Stomach (tissue), 9 donors: ENCODE measurements around the gene ASIC2. TPM values are rescaled to one million over a fixed set of nuclear protein-coding genes. Genes with fewer than 3 reads are reported as not detected.
"Not testable (repeated sequence)": the region's sequence is repeated elsewhere in the genome, so short reads cannot be mapped to it uniquely, and the experiment has no call there.

Experiments
- DNase-seq, 2 donors: peaks; one replicate each; pipeline versions ENCODE4 v3.0.0 to v3.0.0-alpha.2; 2013 to 2019
- H3K27ac ChIP-seq, 5 donors: fragments of 200-600 bp in 4 of 5; sonication (generic) in 4 of 5; one replicate each; pipeline ENCODE4 v1.5.1; 2013 to 2019; ENCODE audit warnings: mild to moderate bottlenecking in 1 of 5, moderate library complexity in 1 of 5
- H3K27me3 ChIP-seq, 3 donors: fragments of 200-600 bp; sonication (generic); one replicate each; pipeline ENCODE4 v1.5.1; 2017 to 2019; ENCODE audit warnings: mixed run types in 1 of 3
- H3K36me3 ChIP-seq, 4 donors: fragments of 200-600 bp; sonication (generic); 1 replicate in 3 of 4; 2 replicates in 1 of 4; pipeline ENCODE4 v1.5.1; 2016 to 2019
- H3K4me1 ChIP-seq, 4 donors: fragments of 200-600 bp; sonication (generic); one replicate each; pipeline ENCODE4 v1.5.1; 2016 to 2019
- H3K4me3 ChIP-seq, 4 donors: fragments of 200-600 bp; sonication (generic) in 3 of 4; one replicate each; pipeline ENCODE4 v1.5.1; 2016 to 2019; ENCODE audit warnings: mild to moderate bottlenecking in 1 of 4
- H3K9me3 ChIP-seq, 4 donors: fragments of 200-600 bp; sonication (generic); one replicate each; pipeline ENCODE4 v1.5.1; 2016 to 2019
- CTCF ChIP-seq, 7 experiments: fragments of 450-650 bp in 4 of 7; fragments of 200-600 bp in 3 of 7; sonication (generic) in 3 of 7; IDR thresholded peaks; one replicate each; pipeline ENCODE4 v1.5.1; 2016 to 2019; ENCODE audit warnings: antibody characterized with exemption in 7 of 7, control low read depth in 2 of 7, mild to moderate bottlenecking in 1 of 7
- EP300 ChIP-seq: sonication (generic); formaldehyde crosslinking; IDR thresholded peaks from one replicate; pipeline ENCODE4 v1.6.1; 2017; ENCODE audit warnings: antibody characterized with exemption
- POLR2A ChIP-seq, 4 donors: fragments of 450-650 bp; IDR thresholded peaks; one replicate each; pipeline ENCODE4 v1.6.1; 2016; ENCODE audit warnings: antibody characterized with exemption in 4 of 4, control low read depth in 2 of 4, mild to moderate bottlenecking in 1 of 4, moderate library complexity in 1 of 4
- POLR2AphosphoS5 ChIP-seq, 3 donors: sonication (generic); formaldehyde crosslinking; IDR thresholded peaks; one replicate each; pipeline ENCODE4 v1.6.1; 2016; ENCODE audit warnings: antibody characterized with exemption in 3 of 3
- WGBS, 5 donors: extraction: QIAGEN DNeasy Blood & Tissue Kit in 3 of 5; methylation state at CpG; one replicate each; pipeline versions ENCODE4 v1.1.5 to v1.1.7; 2013 to 2018; 5-methylcytosine and 5-hydroxymethylcytosine counted together
- intact Hi-C: fragments of 100-400 bp; cut with DNase I; formaldehyde crosslinking; loops from one replicate; pipeline ENCODE4 v1.15.1; 2023; ENCODE audit warnings: low total_unique reads
- polyA plus RNA-seq, 3 donors: library from polyadenylated mRNA; stranded (reverse); fragments of 200-250 nt; gene quantifications; one replicate each; pipeline ENCODE4 v1.2.3, GENCODE V29; 2013
- total RNA-seq, 5 donors: library from RNA; depleted of rRNA; stranded (reverse); fragments of >200 nt; gene quantifications; one replicate each; pipeline versions ENCODE4 v1.1.0 to v1.2.3, GENCODE V29; 2014 to 2016
- donor health status: healthy with polysubstance abuse.
- donor health status: Bipolar disorder and iron deficiency.
- donor health status: healthy.

ASIC2 gene
- total and polyA plus RNA-seq, 8 donors, result 0.13 to 0.18 TPM; not detected in 6

GRCh38 chr17:32985050-32985756 is 307.9 kb downstream of the ASIC2 start:
- DNase-seq, result no peak
- H3K27ac ChIP-seq, result no peak overlapping the region
- H3K27me3 ChIP-seq, result no peaks in the 10 kb centered on the region
- no peaks in the 10 kb centered on the region for H3K36me3 ChIP-seq
- peaks cover 8 to 25% (median 17%) of the 10 kb centered on the region in 4 donors for H3K9me3 ChIP-seq
- no peak overlapping the region for H3K4me3 ChIP-seq
- TF ChIP-seq CTCF (IDR thresholded peaks at IDR 0.05) (no peak), POLR2AphosphoS5 (IDR thresholded peaks at IDR 0.05) (no peak), EP300 (no peak), POLR2A (IDR thresholded peaks at IDR 0.05) (no peak)
- no peaks in the 10 kb centered on the region for H3K4me1 ChIP-seq
- intact Hi-C loops, result no loop called here
- WGBS, 5 donors, result 78 to 87% (median 81%) methylated on average over 4 of the region's 4 CpGs

GRCh38 chr17:32981611-32982010 is 311.5 kb downstream of the ASIC2 start:
- H3K9me3 ChIP-seq, result peaks cover 3 to 12% (median 10%) of the 10 kb centered on the region in 4 donors
- DNase-seq, H3K4me3 ChIP-seq, H3K27me3 ChIP-seq, intact Hi-C loops, H3K4me1 ChIP-seq, H3K27ac ChIP-seq, H3K36me3 ChIP-seq: not testable (repeated sequence)
- 66 to 100% (median 80%) methylated on average over 2 to 3 of the region's 3 CpGs for WGBS, 5 donors

GRCh38 chr17:32980230-32980629 is 312.9 kb downstream of the ASIC2 start:
- no peak overlapping the region for H3K4me3 ChIP-seq
- WGBS, 5 donors, result 74 to 90% (median 80%) methylated on average over 2 of the region's 2 CpGs
- H3K27me3 ChIP-seq, result no peaks in the 10 kb centered on the region
- TF ChIP-seq EP300, result no peak
- TF ChIP-seq CTCF (IDR thresholded peaks at IDR 0.05), result no peak
- no peak for TF ChIP-seq POLR2AphosphoS5 (IDR thresholded peaks at IDR 0.05)
- TF ChIP-seq POLR2A (IDR thresholded peaks at IDR 0.05), result no peak
- no peaks in the 10 kb centered on the region for H3K4me1 ChIP-seq
- no peaks in the 10 kb centered on the region for H3K36me3 ChIP-seq
- DNase-seq, result no peak
- intact Hi-C loops, result no loop called here
- H3K9me3 ChIP-seq, result peaks cover 3 to 12% (median 10%) of the 10 kb centered on the region in 4 donors
- no peak overlapping the region for H3K27ac ChIP-seq

- Histone ChIP-seq H3K27ac (no peak overlapping the region), H3K9me3 (peaks cover 2 to 6% (median 5%) of the 10 kb centered on the region in 4 donors), H3K4me1 (no peaks in the 10 kb centered on the region), H3K27me3 (no peaks in the 10 kb centered on the region), H3K4me3 (no peak overlapping the region), H3K36me3 (no peaks in the 10 kb centered on the region)
- intact Hi-C loops, result no loop called here
- no peak for DNase-seq
- 79 to 100% (median 95%) methylated on average over 1 of the region's 1 CpG for WGBS, 5 donors
- TF ChIP-seq EP300 (no peak), POLR2A (IDR thresholded peaks at IDR 0.05) (no peak), POLR2AphosphoS5 (IDR thresholded peaks at IDR 0.05) (no peak), CTCF (IDR thresholded peaks at IDR 0.05) (no peak)
Measured at GRCh38 chr17:32976605-32977004, 316.5 kb downstream of the ASIC2 start.

GRCh38 chr17:32976131-32976530 is 317.0 kb downstream of the ASIC2 start:
- Histone ChIP-seq H3K27me3 (no peaks in the 10 kb centered on the region), H3K36me3 (no peaks in the 10 kb centered on the region), H3K27ac (no peak overlapping the region), H3K4me1 (peaks cover 0 to 4% (median 1%) of the 10 kb centered on the region in 4 donors), H3K4me3 (no peak overlapping the region), H3K9me3 (peaks cover 0 to under 1% (median under 1%) of the 10 kb centered on the region in 4 donors)
- intact Hi-C loops, result no loop called here
- peak in 1 of 2 donors; percentile 53 for DNase-seq
- TF ChIP-seq POLR2A (IDR thresholded peaks at IDR 0.05) (no peak), EP300 (no peak), POLR2AphosphoS5 (IDR thresholded peaks at IDR 0.05) (no peak), CTCF (IDR thresholded peaks at IDR 0.05) (no peak)
- WGBS, 5 donors, result 64 to 75% (median 66%) methylated on average over 4 of the region's 4 CpGs
